K562 (cell line): ENCODE data around the gene KLHL29.

Experiments used
- EZH2 ChIP-seq: IDR thresholded peaks from 2 replicates; pipeline ENCODE4 v1.6.1; 2012; ENCODE audit warnings: low read depth, mild to moderate bottlenecking, inconsistent platforms, low read length, borderline replicate concordance
- RUNX1 ChIP-seq: sonication (generic); IDR thresholded peaks from 2 replicates; pipeline ENCODE4 v1.6.1; 2016; ENCODE audit warnings: antibody characterized with exemption, low read depth
- SRF ChIP-seq, 2 experiments: fragments of 250-450, 450-650 bp in 1 of 2; sonication (Bioruptor Pico) in 1 of 2; sonication (generic) in 1 of 2; formaldehyde crosslinking; IDR thresholded peaks; 2 replicates each; pipeline versions ENCODE4 v1.5.0 to v1.5.1; 2020 to 2022; ENCODE audit warnings: mild to moderate bottlenecking in 1 of 2, missing genetic modification reagents in 1 of 2
- TF ChIP-seq, protein P1 (sequence below): fragments of 150-350 bp; IDR thresholded peaks from 2 replicates; pipeline ENCODE4 v1.6.1; 2014; ENCODE audit warnings: low read depth, mild to moderate bottlenecking, low read length, borderline replicate concordance
- TF ChIP-seq, protein P2 (sequence below): IDR thresholded peaks from 3 replicates; pipeline ENCODE4 v1.6.1; 2011; ENCODE audit warnings: borderline replicate concordance, mild to moderate bottlenecking; ENCODE audit not compliant: insufficient read length, insufficient read depth

DNA sequence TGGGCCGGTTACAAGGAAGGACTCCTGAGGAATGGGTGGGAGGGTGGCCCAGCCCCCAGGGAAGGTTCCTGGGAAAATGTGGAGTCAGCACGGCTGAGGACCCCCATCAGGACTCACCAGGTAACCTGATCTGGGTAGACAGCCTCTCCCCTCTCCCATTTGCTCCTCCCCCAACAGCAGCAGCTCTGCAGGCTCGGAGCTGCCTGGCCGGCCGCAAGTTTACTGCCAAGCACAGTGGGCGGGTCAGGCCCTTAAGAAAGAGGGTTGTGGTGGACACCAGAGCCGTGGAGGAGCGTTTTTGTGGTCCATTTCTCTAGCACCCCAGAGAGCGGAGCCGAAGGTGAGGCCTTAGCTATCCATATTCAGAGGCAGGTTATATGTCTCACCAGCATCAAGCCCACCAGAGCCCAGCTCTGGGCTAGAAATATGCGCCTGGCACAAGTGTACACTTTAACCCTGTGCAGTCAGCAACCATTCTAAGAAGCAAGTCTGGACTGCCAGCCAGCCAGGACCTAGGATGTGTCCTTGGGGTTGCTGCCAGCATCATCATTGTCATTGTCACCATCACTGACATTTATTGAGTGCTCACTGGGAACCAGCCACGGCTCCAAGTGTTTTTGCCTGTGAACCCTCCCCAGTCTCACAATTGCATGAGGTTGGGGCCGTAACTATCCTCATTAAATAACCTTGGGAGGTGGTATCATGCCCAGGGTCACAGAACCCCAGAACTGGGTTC is 190.1 kb downstream of the KLHL29 start:
- TF ChIP-seq SRF (CRISPR knock-in tag; IDR thresholded peaks at IDR 0.05): no peak
- TF ChIP-seq, protein P1, sequence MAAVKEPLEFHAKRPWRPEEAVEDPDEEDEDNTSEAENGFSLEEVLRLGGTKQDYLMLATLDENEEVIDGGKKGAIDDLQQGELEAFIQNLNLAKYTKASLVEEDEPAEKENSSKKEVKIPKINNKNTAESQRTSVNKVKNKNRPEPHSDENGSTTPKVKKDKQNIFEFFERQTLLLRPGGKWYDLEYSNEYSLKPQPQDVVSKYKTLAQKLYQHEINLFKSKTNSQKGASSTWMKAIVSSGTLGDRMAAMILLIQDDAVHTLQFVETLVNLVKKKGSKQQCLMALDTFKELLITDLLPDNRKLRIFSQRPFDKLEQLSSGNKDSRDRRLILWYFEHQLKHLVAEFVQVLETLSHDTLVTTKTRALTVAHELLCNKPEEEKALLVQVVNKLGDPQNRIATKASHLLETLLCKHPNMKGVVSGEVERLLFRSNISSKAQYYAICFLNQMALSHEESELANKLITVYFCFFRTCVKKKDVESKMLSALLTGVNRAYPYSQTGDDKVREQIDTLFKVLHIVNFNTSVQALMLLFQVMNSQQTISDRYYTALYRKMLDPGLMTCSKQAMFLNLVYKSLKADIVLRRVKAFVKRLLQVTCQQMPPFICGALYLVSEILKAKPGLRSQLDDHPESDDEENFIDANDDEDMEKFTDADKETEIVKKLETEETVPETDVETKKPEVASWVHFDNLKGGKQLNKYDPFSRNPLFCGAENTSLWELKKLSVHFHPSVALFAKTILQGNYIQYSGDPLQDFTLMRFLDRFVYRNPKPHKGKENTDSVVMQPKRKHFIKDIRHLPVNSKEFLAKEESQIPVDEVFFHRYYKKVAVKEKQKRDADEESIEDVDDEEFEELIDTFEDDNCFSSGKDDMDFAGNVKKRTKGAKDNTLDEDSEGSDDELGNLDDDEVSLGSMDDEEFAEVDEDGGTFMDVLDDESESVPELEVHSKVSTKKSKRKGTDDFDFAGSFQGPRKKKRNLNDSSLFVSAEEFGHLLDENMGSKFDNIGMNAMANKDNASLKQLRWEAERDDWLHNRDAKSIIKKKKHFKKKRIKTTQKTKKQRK: no peak
- TF ChIP-seq, protein P2, sequence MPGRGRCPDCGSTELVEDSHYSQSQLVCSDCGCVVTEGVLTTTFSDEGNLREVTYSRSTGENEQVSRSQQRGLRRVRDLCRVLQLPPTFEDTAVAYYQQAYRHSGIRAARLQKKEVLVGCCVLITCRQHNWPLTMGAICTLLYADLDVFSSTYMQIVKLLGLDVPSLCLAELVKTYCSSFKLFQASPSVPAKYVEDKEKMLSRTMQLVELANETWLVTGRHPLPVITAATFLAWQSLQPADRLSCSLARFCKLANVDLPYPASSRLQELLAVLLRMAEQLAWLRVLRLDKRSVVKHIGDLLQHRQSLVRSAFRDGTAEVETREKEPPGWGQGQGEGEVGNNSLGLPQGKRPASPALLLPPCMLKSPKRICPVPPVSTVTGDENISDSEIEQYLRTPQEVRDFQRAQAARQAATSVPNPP: no peak
- no peak for TF ChIP-seq EZH2
- no peak for TF ChIP-seq RUNX1
